SU-DHL-6 (cell line): Measurements from ENCODE around the gene IL7R.

ENCODE experiments used
- H2AFZ ChIP-seq: fragments of 200-600 bp; sonication (generic); 2 replicates; pipeline ENCODE4 v1.6.1; 2014; ENCODE audit warnings: low read depth, mild to moderate bottlenecking, moderate library complexity, mixed read lengths, antibody characterized with exemption, low read length; ENCODE audit not compliant: severe bottlenecking
- H3F3A ChIP-seq: fragments of 200-600 bp; shearing (Covaris generic); 2 replicates; pipeline ENCODE4 v1.6.0; 2016; ENCODE audit warnings: antibody characterized with exemption, mild to moderate bottlenecking; ENCODE audit not compliant: insufficient read depth
- H3K27ac ChIP-seq: fragments of 200-600 bp; sonication (generic); 2 replicates; pipeline ENCODE4 v1.5.1; 2016; ENCODE audit warnings: low read depth, mild to moderate bottlenecking, low read length, moderate library complexity, mixed read lengths
- H3K27me3 ChIP-seq: fragments of 200-600 bp; sonication (generic), shearing (Covaris generic); 2 replicates; pipeline ENCODE4 v1.6.0; 2014; ENCODE audit warnings: mild to moderate bottlenecking, low read length
- H3K36me3 ChIP-seq: fragments of 200-600 bp; sonication (generic); 2 replicates; pipeline ENCODE4 v1.6.1; 2014; ENCODE audit warnings: mild to moderate bottlenecking, low read length, mixed read lengths
- H3K4me2 ChIP-seq: fragments of 300-600, 200-600 bp; shearing (Covaris generic), sonication (generic); 2 replicates; pipeline ENCODE4 v1.6.0; 2014; ENCODE audit warnings: low read length, low read depth, mild to moderate bottlenecking; ENCODE audit not compliant: poor library complexity, severe bottlenecking
- H3K4me3 ChIP-seq: fragments of 200-600 bp; sonication (generic); 2 replicates; pipeline ENCODE4 v1.5.1; 2014; ENCODE audit warnings: antibody characterized with exemption, low read length, mild to moderate bottlenecking, mixed read lengths; ENCODE audit not compliant: insufficient read depth, poor library complexity, severe bottlenecking
- H3K79me2 ChIP-seq: fragments of 200-600 bp; sonication (generic); 2 replicates; pipeline ENCODE4 v1.6.1; 2014; ENCODE audit warnings: mild to moderate bottlenecking, low read length, moderate library complexity; ENCODE audit not compliant: insufficient read depth
- H3K9ac ChIP-seq: fragments of 200-600 bp; sonication (generic); 2 replicates; pipeline ENCODE4 v1.7.0; 2014; ENCODE audit warnings: mild to moderate bottlenecking, low read length
- H3K9me2 ChIP-seq: fragments of 200-600 bp; sonication (generic); replicated peaks from 2 replicates; pipeline ENCODE4 v1.6.1; 2014; ENCODE audit warnings: low read length; ENCODE audit not compliant: insufficient read depth
- H3K9me3 ChIP-seq: fragments of 200-600 bp; sonication (generic); 2 replicates; pipeline ENCODE4 v1.6.1; 2014; ENCODE audit warnings: low read length, mixed read lengths; ENCODE audit not compliant: insufficient read depth
- H4K20me1 ChIP-seq: fragments of 200-600 bp; sonication (generic); 2 replicates; pipeline ENCODE4 v1.6.1; 2014; ENCODE audit warnings: low read depth, mild to moderate bottlenecking, antibody characterized with exemption, low read length, moderate library complexity, mixed read lengths
- CTCF ChIP-seq: fragments of 200-600 bp; sonication (generic); IDR thresholded peaks from one replicate; pipeline ENCODE4 v1.5.1; 2017; ENCODE audit warnings: antibody characterized with exemption, mild to moderate bottlenecking, low read length, moderate library complexity; ENCODE audit not compliant: insufficient read depth, poor library complexity, severe bottlenecking
- EZH2phosphoT487 ChIP-seq: fragments of 200-600 bp; sonication (generic), shearing (Covaris generic); conservative IDR thresholded peaks from 2 replicates; pipeline ENCODE4 v1.6.1; 2018; ENCODE audit warnings: mild to moderate bottlenecking, antibody characterized with exemption, low read length, moderate library complexity, mixed read lengths

The IL7R gene, protein sequence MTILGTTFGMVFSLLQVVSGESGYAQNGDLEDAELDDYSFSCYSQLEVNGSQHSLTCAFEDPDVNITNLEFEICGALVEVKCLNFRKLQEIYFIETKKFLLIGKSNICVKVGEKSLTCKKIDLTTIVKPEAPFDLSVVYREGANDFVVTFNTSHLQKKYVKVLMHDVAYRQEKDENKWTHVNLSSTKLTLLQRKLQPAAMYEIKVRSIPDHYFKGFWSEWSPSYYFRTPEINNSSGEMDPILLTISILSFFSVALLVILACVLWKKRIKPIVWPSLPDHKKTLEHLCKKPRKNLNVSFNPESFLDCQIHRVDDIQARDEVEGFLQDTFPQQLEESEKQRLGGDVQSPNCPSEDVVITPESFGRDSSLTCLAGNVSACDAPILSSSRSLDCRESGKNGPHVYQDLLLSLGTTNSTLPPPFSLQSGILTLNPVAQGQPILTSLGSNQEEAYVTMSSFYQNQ

GRCh38 chr5:35856765-35857351 is at the start of gene IL7R:
Gene IL7R (plus strand): TSS chr5:35856891. CDS start chr5:35856978, 87 bp downstream.
- Histone ChIP-seq H3K9me3 (no peaks in the 10 kb centered on the region), H3K36me3 (no peaks in the 10 kb centered on the region), H3F3A (no peaks in the 10 kb centered on the region), H2AFZ (no peak within 1 kb of the TSS), H4K20me1 (no peaks in the 10 kb centered on the region), H3K27me3 (no peaks in the 10 kb centered on the region), H3K4me2 (no peak within 1 kb of the TSS), H3K79me2 (no peaks in the 10 kb centered on the region), H3K9ac (no peak within 1 kb of the TSS), H3K9me2 (no peaks in the 10 kb centered on the region), H3K4me3 (no peak within 1 kb of the TSS), H3K27ac (no peak within 1 kb of the TSS)
- TF ChIP-seq EZH2phosphoT487: no peak
- no peak for TF ChIP-seq CTCF

DNA sequence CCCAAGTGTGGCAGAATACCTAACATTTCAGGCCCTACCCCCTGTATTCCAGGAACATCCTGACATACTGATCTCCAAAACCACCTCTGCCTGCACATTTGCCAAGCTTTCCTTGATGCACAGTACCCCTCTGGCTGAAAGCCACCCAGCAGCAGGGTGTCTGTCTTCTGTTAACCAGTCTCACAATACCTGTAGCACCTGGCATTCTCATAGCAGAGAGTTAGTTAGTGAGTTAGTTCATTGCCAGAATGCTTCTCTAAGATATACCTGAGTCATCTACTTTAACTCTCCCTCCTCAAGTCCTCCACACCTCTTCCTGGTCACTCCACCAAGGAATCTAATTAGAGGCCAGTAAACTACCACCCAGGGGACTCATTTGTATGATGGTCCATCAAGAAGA is 46.1 kb upstream of the IL7R start:
- H2AFZ ChIP-seq: no peak overlapping the region
- H4K20me1 ChIP-seq: no peaks in the 10 kb centered on the region
- H3F3A ChIP-seq: no peaks in the 10 kb centered on the region
- H3K9me2 ChIP-seq: no peaks in the 10 kb centered on the region
- no peaks in the 10 kb centered on the region for H3K27me3 ChIP-seq
- TF ChIP-seq EZH2phosphoT487: no peak
- H3K4me2 ChIP-seq: no peak overlapping the region
- H3K9me3 ChIP-seq: no peaks in the 10 kb centered on the region
- no peaks in the 10 kb centered on the region for H3K36me3 ChIP-seq
- no peak overlapping the region for H3K4me3 ChIP-seq
- H3K27ac ChIP-seq: no peak overlapping the region
- H3K9ac ChIP-seq: no peak overlapping the region
- H3K79me2 ChIP-seq: no peaks in the 10 kb centered on the region

- H3K36me3 ChIP-seq: no peaks in the 10 kb centered on the region
- H3K4me2 ChIP-seq: no peak overlapping the region
- no peaks in the 10 kb centered on the region for H3K9me3 ChIP-seq
- no peak overlapping the region for H3K27ac ChIP-seq
- no peaks in the 10 kb centered on the region for H3F3A ChIP-seq
- TF ChIP-seq EZH2phosphoT487 (no peak), CTCF (no peak)
- no peak overlapping the region for H2AFZ ChIP-seq
- H3K4me3 ChIP-seq: no peak overlapping the region
- no peaks in the 10 kb centered on the region for H3K27me3 ChIP-seq
- no peaks in the 10 kb centered on the region for H3K9me2 ChIP-seq
- H3K9ac ChIP-seq: no peak overlapping the region
- H4K20me1 ChIP-seq: no peaks in the 10 kb centered on the region
- no peaks in the 10 kb centered on the region for H3K79me2 ChIP-seq
Observed at GRCh38 chr5:35811108-35811741, 45.5 kb upstream of the IL7R start.

DNA sequence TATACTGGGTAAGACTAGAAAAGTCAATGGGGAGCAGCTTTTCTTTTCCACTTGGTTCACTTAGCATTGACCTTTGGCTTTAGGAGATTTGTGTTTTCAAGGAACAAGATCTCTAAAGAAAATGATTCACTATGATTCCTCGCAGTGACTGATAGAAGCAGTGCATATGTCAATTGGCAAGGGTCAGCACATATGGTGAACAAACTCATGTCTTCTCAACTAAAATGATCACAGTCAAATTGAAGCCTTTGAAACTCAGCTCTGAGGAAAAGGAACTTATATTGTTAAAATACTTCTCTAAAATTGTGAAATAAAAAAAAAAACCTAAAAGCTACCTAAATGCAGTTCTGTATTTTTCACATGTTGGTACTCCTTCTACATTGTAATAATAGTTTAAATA is 43.2 kb upstream of the IL7R start:
- Histone ChIP-seq H2AFZ (no peak overlapping the region), H3K9ac (no peak overlapping the region)

More for the DNA sequence above, 43.2 kb upstream of the IL7R start:
- Histone ChIP-seq H3F3A (no peaks in the 10 kb centered on the region), H3K27ac (no peak overlapping the region), H3K9me2 (no peaks in the 10 kb centered on the region), H3K4me2 (no peak overlapping the region), H3K4me3 (no peak overlapping the region), H4K20me1 (no peaks in the 10 kb centered on the region), H3K27me3 (no peaks in the 10 kb centered on the region), H3K79me2 (no peaks in the 10 kb centered on the region), H3K9me3 (no peaks in the 10 kb centered on the region), H3K36me3 (no peaks in the 10 kb centered on the region)
- no peak for TF ChIP-seq CTCF
- no peak for TF ChIP-seq EZH2phosphoT487
